ENCODE data around the gene VPS13A. TPM values are rescaled to one million over a fixed set of nuclear protein-coding genes. Genes with fewer than 3 reads are reported as not detected.

VPS13A gene
- total RNA-seq, 4 donors from 2014 or later, result 33.4 to 47.8 (median 40.7) TPM

GRCh38 chr9:77149879-77150278, 27.5 kb upstream of the VPS13A start:
- DNase-seq (ENCODE audit: extremely low spot score), result no peak
- H3K9me3 ChIP-seq, result no peaks in the 10 kb centered on the region
- H3K4me3 ChIP-seq, result no peak overlapping the region
- intact Hi-C loops (cut with DNase I), result loop anchor here (10.0 kb wide), 1 partner anchor 355 kb away; no protein-coding TSS in a partner anchor
- peaks cover 0 to 8% (median 0%) of the 10 kb centered on the region in 4 donors for H3K27me3 ChIP-seq
- no peak overlapping the region for H3K27ac ChIP-seq (replicated peaks in 1 of 4)
- no peaks in the 10 kb centered on the region for H3K36me3 ChIP-seq
- H3K4me1 ChIP-seq, result no peaks in the 10 kb centered on the region
- 53% methylated on average over 2 of the region's 2 CpGs for WGBS
- no peak for TF ChIP-seq POLR2AphosphoS5 (IDR thresholded peaks at IDR 0.05)
- TF ChIP-seq POLR2A (IDR thresholded peaks at IDR 0.05; ENCODE audit: low read depth), result no peak
- no peak for TF ChIP-seq CTCF (IDR thresholded peaks at IDR 0.05)
- no peak for TF ChIP-seq EP300 (IDR thresholded peaks at IDR 0.05)

DNA sequence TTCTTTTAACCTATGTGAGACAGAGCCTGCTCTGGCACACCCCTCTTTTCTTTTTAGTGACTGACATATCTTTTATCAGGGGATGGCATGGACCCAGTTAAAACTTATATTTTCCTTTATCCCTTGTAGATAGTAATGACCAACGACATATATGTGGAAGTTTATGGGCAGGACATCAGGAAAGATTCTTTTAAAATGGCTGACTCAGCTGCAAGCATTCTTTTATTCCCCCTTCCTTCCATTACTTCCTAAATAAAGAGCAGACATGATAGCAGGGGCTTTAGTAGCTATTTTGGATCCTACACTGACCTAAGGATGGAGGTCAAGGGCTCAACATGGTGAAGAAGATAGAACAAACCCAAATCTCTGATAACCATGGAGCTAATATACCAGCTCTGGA, 25.0 kb upstream of the VPS13A start:
- no peak for DNase-seq (ENCODE audit: extremely low spot score)
- H3K27ac ChIP-seq (replicated peaks in 1 of 4), result no peak overlapping the region
- TF ChIP-seq EP300 (IDR thresholded peaks at IDR 0.05) (no peak), POLR2AphosphoS5 (IDR thresholded peaks at IDR 0.05) (no peak), POLR2A (IDR thresholded peaks at IDR 0.05; ENCODE audit: low read depth) (no peak), CTCF (IDR thresholded peaks at IDR 0.05) (no peak)
- no peaks in the 10 kb centered on the region for H3K4me1 ChIP-seq
- H3K9me3 ChIP-seq, result no peaks in the 10 kb centered on the region
- H3K36me3 ChIP-seq, result no peaks in the 10 kb centered on the region
- H3K4me3 ChIP-seq, result no peak overlapping the region
- WGBS, result 45% methylated on average over 1 of the region's 1 CpG
- intact Hi-C loops (cut with DNase I), result no loop called here
- H3K27me3 ChIP-seq, result no peaks in the 10 kb centered on the region

- no peak overlapping the region for H3K4me3 ChIP-seq
- 77% methylated on average over 2 of the region's 2 CpGs for WGBS
- H3K9me3 ChIP-seq, result no peaks in the 10 kb centered on the region
- DNase-seq (ENCODE audit: extremely low spot score), result no peak
- H3K27ac ChIP-seq (replicated peaks in 1 of 4), result no peak overlapping the region
- H3K27me3 ChIP-seq, result no peaks in the 10 kb centered on the region
- intact Hi-C loops (cut with DNase I), result no loop called here
- no peaks in the 10 kb centered on the region for H3K4me1 ChIP-seq
- no peaks in the 10 kb centered on the region for H3K36me3 ChIP-seq
- no peak for TF ChIP-seq POLR2AphosphoS5 (IDR thresholded peaks at IDR 0.05)
Measured at GRCh38 chr9:77156646-77157371, 20.5 kb upstream of the VPS13A start.

DNA sequence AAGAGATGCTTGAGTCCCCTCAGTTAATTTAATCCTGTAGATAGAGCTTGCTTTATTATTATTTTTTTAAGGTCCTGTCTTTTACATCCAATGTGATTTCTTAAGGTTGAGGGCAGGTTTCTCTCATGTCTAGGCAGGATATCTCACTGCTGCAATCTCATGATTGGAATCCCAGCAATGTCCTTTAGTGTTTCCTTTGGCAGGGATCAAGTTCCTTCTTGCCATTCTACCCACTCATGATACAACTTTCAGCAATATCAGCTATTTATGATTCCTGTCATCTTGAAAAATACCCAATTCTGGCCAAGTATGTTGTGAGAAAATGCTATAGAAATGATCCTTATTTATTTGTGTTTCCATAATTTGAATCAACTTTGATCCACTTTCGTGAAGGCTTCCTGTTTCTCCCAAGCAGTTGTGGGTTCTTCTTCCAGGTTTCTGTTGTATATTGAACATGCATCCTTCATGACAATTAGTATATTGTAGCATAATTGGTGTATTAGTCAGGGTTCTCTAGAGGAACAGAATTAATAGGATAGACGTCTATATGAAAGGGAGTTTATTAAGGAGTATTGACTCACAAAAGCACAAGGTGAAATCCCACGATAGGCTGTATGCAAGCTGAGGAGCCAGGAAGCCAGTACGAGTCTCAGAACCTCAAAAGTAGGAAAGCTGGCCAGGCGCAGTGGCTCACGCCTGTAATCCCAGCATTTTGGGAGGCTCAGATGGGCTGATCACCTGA, 18.4 kb upstream of the VPS13A start:
- DNase-seq (ENCODE audit: extremely low spot score), result no peak
- Histone ChIP-seq H3K4me3 (no peak overlapping the region), H3K27ac (replicated peaks in 1 of 4) (no peak overlapping the region), H3K27me3 (no peaks in the 10 kb centered on the region), H3K4me1 (peaks cover 0 to 5% (median 3%) of the 10 kb centered on the region in 4 donors), H3K36me3 (no peaks in the 10 kb centered on the region), H3K9me3 (no peaks in the 10 kb centered on the region)
- WGBS, result 91% methylated on average over 6 of the region's 6 CpGs
- intact Hi-C loops (cut with DNase I), result no loop called here
- no peak for TF ChIP-seq POLR2AphosphoS5 (IDR thresholded peaks at IDR 0.05)
- TF ChIP-seq EP300 (IDR thresholded peaks at IDR 0.05), result no peak
- TF ChIP-seq POLR2A (IDR thresholded peaks at IDR 0.05; ENCODE audit: low read depth), result no peak
- TF ChIP-seq CTCF (IDR thresholded peaks at IDR 0.05), result no peak

- WGBS, result 79% methylated on average over 3 of the region's 3 CpGs
- peaks cover 0 to 6% (median 5%) of the 10 kb centered on the region in 4 donors for H3K4me1 ChIP-seq
Measured at GRCh38 chr9:77161191-77161590, 16.1 kb upstream of the VPS13A start.

More at GRCh38 chr9:77161191-77161590, 16.1 kb upstream of the VPS13A start:
- Histone ChIP-seq H3K4me3 (no peak overlapping the region), H3K27me3 (no peaks in the 10 kb centered on the region), H3K27ac (replicated peaks in 1 of 4) (no peak overlapping the region), H3K9me3 (no peaks in the 10 kb centered on the region), H3K36me3 (no peaks in the 10 kb centered on the region)
- no peak for DNase-seq (ENCODE audit: extremely low spot score)
- intact Hi-C loops (cut with DNase I), result loop anchor here (10.0 kb wide), 1 partner anchor 134 kb away; no protein-coding TSS in a partner anchor
- TF ChIP-seq EP300 (IDR thresholded peaks at IDR 0.05), result no peak
- no peak for TF ChIP-seq POLR2A (IDR thresholded peaks at IDR 0.05; ENCODE audit: low read depth)
- TF ChIP-seq POLR2AphosphoS5 (IDR thresholded peaks at IDR 0.05), result no peak
- TF ChIP-seq CTCF (IDR thresholded peaks at IDR 0.05), result no peak

Measured in esophagus muscularis mucosa (tissue), 4 donors.